GM19438 (cell line): ENCODE results near the gene PSMC5.
"Not testable (repeated sequence)": the region's sequence is repeated elsewhere in the genome, so short reads cannot be mapped to it uniquely, and the experiment has no call there.

Experiments used
- ATAC-seq: cut with Tn5 transposase; IDR thresholded peaks from one replicate; pipeline ENCODE4 v1.9.1; 2021; ENCODE audit warnings: low read depth; ENCODE audit not compliant: unreplicated experiment

The PSMC5 gene

GRCh38 chr17:63837480-63837879, 10.2 kb downstream of the PSMC5 start:
- ATAC-seq, result no peak

DNA sequence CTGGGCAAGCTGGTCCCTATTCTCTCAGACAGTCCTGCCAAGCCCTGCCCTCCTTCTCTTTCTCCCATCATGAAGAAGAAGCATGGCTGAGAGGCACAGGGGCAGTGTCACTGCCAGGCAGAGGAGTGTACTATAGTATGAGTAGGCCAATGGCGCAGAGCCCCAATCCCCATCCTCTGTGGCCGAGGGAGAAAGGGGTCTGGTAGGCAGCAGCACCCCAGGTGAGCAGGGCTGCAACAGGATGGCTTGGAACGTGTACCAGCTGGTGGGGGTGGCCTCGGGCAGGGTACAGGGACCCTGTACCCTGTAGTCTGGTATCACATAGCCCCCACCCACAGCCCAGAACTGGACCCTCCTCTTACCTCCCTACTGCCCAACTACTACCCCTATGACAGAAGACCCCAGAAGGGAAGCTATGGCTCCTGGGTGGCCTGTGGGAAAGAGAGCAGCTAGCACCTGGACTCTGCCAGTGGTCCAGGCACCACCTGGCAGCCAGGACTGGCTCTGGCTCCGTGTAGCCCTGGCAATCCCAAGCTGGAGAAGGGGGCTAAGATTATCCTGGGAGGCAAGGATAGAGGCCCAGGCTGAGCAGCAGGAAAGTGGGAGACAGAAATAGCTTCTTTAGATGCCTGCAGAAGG, 10.8 kb downstream of the PSMC5 start:
- no peak for ATAC-seq

- ATAC-seq, result no peak
Measured at GRCh38 chr17:63838631-63839171, 11.5 kb downstream of the PSMC5 start.

GRCh38 chr17:63840591-63841349, 13.5 kb downstream of the PSMC5 start:
- no peak for ATAC-seq

- no peak for ATAC-seq
Measured at GRCh38 chr17:63841350-63842172, 14.3 kb downstream of the PSMC5 start.

DNA sequence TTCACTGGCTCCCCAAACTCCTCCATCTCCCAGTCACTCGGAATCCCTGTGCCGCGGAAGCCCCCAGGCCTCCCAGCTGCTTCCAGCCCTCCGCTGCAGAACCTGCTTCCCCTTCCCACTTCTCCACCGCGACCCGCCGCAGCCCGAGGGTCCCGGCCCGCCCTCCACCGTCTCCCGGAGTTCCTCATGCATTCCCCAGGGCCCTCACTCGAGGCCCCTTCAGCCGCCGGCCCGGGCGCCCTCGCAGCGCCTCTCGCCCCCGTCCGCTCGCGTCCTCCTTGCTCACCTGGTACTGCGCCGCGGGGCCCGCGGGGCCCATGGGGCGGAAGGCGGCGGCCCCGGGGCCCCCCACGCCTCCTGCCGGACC, 14.9 kb downstream of the PSMC5 start:
- peak; percentile 34 for ATAC-seq

- peak; percentile 64 for ATAC-seq
Measured at GRCh38 chr17:63842540-63843386, 15.5 kb downstream of the PSMC5 start, which contains the start of gene SMARCD2. TSS of gene SMARCD2 (minus strand) at chr17:63842685. CDS start at chr17:63842674, 11 bp downstream.

DNA sequence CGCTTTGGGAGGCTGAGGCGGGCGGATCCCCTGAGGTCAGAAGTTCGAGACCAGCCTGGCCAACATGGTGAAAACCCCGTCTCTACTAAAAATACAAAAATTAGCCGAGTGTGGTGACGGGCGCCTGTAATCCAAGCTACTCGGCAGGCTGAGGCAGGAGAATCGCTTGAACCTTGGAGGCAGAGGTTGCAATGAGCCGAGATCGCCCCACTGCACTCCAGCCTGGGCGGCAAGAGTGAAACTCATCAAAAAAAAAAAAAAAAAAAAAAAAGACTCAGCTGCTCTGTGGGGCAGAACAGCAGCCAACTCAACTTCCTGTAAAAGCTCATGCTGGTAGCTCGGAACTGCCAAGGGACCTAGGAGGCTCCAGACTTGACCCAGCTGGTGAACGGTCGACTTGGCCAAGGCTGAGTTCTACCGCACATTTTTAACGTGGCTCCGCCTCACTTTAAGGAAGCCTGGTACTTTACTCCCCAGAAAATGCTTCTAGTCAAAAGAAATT, 16.2 kb downstream of the PSMC5 start:
- ATAC-seq, result peak; percentile 15

- no peak for ATAC-seq
Measured at GRCh38 chr17:63843910-63844677, 16.9 kb downstream of the PSMC5 start.

DNA sequence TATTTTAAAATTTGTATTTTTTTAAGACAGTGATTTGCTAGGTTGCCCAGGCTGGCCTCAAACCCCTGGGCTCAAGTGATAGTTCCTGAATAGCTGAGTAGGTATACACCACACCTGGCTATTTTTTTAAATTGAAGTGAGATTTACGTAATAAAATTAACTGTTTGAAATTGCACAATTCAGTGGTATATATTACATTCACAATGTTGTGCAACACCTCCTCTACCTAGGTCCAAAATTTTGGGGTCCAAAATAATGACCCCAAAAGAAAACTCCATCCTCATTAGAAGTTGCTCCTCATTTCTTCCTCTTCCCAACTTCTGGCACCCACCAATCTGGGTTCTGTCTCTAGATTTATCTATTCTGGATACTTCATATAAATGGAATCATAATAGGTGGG, 18.3 kb downstream of the PSMC5 start:
- no peak for ATAC-seq

GRCh38 chr17:63847525-63848249, 20.5 kb downstream of the PSMC5 start:
- ATAC-seq, result no peak

DNA sequence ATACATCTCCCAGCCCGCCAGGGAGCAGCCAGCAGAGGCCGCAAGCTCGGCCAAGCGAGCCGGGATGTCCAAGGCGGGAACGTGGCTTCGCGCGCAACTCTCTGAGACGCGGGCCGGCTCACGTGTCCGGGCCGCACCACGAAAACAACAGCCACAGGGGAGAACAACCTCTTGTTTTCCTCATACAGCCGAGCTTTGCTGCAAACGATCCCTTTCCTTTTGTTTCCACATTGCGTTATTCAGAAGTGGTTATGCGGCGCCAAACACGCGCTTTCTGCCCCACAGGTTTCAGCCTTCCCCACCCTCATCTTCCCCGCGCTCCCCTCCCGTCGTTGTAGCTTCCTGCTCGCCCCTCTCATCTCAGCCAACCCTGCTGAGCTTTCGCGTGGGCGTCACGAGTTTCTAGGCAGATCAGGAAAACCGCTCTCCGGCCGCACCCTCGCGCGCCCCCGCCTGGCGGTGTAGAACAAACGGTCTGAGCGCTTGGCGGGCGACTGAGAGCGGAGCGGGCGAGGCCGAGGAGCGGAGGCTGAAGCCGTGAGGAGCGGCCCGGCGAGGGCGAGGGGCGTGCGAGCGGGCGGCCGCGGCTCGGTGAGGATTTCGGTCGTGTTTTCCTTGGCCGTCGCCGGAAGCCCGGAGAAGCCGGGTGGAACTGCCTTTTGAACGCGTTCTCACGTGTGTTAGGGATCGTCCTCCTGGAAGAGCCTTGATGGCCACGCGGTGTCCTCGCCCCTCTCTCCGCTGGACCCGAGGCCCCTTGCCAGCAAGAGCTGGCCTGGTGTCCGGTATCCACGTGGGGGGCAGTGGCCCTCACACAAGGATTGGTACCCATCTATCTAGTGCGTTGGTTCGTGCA, 21.8 kb downstream of the PSMC5 start:
- peak; percentile 94 for ATAC-seq

DNA sequence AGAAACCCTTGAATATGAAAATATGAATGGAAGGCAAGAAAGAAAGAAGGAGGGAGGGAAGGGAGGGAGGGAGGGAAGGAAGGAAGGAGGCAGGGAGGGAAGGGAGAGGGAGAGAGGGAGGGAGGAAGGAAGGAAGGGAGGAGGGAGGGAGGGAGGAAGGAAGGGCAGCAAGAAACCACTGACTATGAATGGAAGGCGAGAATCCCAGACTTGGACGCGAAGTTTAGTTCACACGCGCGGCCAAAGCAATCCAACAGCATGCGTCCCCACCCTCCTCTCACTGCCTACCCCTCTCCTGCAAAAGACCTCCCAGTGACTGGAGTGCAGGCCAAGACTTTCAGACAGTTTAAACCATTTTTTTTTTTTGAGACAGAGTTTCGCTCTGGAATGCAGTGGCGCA, 23.2 kb downstream of the PSMC5 start:
- ATAC-seq, result no peak

DNA sequence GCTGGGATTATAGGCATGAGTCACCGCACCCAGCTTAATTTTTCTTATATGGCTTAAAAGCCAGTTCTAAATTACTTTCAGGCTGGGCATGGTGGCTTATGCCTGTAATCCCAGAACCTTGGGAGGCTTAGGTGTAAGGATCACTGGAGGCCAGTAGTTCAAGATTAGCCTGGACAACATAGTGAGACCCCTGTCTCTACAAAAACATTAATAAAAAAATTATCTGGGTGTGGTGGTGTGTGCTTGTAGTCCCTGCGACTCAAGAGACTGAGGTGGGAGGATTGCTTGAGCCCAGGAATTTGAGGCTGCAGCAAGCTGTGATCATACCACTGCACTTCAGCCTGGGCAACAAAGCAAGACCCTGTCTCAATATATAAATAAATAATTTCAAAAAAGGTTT, 26.0 kb downstream of the PSMC5 start:
- no peak for ATAC-seq

DNA sequence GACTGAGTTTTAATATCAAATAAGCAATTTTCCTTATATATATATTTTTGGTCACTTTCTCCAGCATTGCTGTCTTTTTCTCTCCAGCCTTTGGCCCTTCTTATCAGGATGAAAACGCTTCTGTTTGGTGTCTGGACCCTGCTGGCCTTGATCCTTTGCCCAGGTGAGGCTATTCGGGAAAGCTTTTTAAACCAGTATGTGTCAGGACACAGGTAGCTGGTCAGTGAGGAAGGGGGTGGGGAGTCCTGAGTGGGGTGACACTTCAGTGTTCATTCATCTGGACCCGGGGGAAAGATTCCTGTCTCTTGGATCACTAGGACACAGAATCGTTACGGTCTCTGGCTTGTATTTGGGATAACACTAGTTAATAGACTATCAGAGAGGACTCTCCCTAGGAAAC, 27.5 kb downstream of the PSMC5 start:
- ATAC-seq, result no peak

GRCh38 chr17:63855185-63855584, 28.0 kb downstream of the PSMC5 start:
- no peak for ATAC-seq

DNA sequence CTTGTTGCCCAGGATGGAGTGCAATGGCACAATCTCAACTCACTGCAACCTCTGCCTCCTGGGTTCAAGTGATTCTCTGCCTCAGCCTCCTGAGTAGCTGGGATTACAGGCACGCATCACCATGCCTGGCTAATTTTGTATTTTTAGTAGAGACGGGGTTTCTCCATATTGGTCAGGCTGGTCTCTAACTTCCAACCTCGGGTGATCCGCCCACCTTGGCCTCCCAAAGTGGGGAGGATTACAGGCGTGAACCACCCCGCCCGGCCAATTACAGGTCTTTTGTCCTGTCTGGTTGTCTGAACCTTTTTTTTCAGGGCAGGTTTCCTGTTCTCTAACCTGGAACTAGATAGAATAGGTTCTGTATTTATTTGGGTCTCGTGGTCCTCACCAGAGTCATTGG, 29.2 kb downstream of the PSMC5 start:
- ATAC-seq, result not testable (repeated sequence)

DNA sequence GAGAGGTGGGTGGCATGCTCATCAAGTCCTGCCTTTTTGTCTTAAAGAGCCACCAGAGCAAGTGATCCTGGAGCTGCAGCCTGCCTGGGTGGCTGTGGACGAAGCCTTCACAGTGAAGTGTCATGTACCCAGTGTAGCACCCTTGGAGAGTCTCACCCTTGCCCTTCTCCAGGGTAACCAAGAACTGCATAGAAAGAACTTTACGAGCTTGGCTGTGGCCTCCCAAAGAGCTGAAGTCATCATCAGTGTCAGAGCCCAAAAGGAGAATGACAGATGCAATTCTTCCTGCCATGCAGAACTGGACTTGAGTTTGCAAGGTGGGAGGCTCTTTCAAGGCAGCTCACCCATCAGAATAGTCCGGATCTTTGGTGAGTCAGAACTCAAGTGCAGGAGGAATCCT, 32.0 kb downstream of the PSMC5 start:
- ATAC-seq, result no peak
